ENCODE measurements around the gene PLIN5. TPM values are rescaled to one million over a fixed set of nuclear protein-coding genes. Genes with fewer than 3 reads are reported as not detected.

The PLIN5 gene
- total RNA-seq, 2 donors from 2014 or later = 4.0 to 4.5 TPM

DNA sequence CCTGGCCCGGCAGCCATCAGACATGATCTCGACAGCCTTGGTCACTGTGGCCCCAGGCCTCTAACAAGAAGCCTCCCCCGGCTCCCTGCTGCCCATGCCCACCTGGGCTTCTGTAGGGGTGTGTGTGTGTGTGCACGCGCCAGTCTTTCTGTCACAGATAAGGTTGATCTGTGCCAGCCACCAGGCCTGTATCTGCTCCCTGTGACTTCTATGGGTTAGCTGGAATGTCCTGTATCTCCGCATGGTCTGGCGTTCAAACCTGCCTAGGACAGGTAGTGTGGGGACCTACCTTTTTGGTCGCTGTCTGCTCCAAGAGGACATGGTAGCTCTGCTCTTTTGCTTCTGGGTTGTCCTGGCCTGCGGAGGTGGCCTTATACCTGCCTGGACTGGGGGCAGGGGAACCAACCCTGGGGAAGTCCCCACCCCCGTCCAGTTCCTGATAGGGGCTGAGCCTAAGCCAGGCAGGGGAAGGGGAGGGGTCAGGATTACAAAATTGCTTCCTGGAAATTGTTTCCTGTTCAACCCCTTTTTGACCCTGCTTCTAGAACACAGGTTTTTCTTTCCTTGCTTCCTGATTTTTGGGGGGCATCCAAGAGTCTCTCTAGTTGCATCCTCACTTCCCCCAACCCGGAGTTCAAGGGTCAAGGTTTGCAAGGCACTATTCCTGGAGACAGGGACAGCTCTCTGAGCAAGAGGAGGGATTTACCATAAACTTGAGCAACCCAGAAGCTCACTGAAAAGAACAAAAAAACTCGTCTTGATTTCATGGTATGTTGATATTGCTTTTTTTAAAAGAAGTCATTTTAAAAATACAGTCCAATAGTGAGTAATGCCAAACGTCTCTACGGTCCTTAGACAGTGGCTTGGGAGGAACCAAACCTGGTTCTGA lies 4.9 kb upstream of the PLIN5 start, which contains the start of gene LRG1:
Gene LRG1 (minus strand): TSS at position 344 of the 889 bp plus-strand sequence. CDS start 23 bp downstream, at position 321.
- Histone ChIP-seq H3K27ac (peak within 1 kb of the TSS in 1 of 2 donors; percentile 2), H3K9me3 (peaks cover 5% of the 10 kb centered on the region), H3K27me3 (replicated peaks; ENCODE audit: insufficient read depth) (no peaks in the 10 kb centered on the region), H3K4me1 (ENCODE audit: control insufficient read depth in 1 of 2, low read depth in 2 of 2) (peaks cover 0 to 8% of the 10 kb centered on the region in 2 donors), H3K4me3 (no peak within 1 kb of the TSS), H3K36me3 (no peaks in the 10 kb centered on the region)
- TF ChIP-seq, protein P1, sequence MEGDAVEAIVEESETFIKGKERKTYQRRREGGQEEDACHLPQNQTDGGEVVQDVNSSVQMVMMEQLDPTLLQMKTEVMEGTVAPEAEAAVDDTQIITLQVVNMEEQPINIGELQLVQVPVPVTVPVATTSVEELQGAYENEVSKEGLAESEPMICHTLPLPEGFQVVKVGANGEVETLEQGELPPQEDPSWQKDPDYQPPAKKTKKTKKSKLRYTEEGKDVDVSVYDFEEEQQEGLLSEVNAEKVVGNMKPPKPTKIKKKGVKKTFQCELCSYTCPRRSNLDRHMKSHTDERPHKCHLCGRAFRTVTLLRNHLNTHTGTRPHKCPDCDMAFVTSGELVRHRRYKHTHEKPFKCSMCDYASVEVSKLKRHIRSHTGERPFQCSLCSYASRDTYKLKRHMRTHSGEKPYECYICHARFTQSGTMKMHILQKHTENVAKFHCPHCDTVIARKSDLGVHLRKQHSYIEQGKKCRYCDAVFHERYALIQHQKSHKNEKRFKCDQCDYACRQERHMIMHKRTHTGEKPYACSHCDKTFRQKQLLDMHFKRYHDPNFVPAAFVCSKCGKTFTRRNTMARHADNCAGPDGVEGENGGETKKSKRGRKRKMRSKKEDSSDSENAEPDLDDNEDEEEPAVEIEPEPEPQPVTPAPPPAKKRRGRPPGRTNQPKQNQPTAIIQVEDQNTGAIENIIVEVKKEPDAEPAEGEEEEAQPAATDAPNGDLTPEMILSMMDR (IDR thresholded peaks at IDR 0.05) = no peak
- no peak for DNase-seq (ENCODE audit: low spot score)
- ATAC-seq (ENCODE audit: insufficient number of reproducible peaks, low FRiP score, low read depth) = no peak

DNA sequence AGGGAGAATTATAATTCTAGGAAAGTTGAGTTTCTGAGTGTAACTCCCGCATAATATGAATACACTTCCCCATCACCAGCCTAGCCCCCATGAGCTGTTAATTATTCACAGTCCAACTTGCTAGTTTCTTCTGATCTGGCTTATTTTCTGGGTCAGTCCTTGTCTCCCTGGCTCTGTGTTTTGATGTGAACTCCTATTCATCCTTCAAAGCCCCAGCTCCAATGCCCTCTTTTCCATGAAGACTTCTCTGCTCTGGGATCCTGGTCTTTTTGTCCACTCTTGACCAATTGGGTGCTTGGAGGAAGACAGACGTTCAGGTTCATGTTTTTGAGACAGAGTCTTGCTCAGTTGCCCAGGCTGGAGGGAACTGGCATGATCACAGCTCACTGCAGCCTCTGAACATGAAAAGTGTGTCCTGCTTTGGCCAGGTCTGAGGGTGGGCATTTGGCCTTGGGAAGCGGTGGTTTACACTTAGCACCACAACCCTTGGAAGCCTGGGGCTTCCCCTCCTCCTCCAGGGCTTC lies 4.2 kb upstream of the PLIN5 start:
- Histone ChIP-seq H3K36me3 (no peaks in the 10 kb centered on the region), H3K9me3 (peaks cover 5% of the 10 kb centered on the region), H3K4me3 (no peak overlapping the region), H3K4me1 (ENCODE audit: control insufficient read depth in 1 of 2, low read depth in 2 of 2) (peaks cover 0 to 11% of the 10 kb centered on the region in 2 donors), H3K27me3 (replicated peaks; ENCODE audit: insufficient read depth) (no peaks in the 10 kb centered on the region), H3K27ac (no peak overlapping the region)
- TF ChIP-seq, protein P1 (IDR thresholded peaks at IDR 0.05) = no peak
- no peak for ATAC-seq (ENCODE audit: insufficient number of reproducible peaks, low FRiP score, low read depth)
- no peak for DNase-seq (ENCODE audit: low spot score)

DNA sequence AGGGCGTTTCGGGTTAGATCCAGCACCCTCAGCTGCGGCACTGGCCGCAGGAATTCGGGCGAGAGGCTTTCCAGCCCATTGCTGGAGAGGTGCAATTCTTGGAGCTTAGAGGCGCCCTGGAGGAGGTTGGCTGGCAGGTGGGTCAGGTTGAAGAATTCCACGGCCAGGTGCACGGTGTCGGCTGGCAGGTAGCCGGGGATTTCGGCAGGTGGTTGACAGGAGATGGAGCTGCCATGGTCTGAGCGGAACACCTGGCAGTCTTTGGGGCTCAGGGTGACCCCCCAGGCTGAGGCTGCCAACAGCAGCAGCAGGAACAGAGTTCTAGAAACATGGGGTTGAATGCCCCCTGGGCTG lies 3.6 kb upstream of the PLIN5 start:
- TF ChIP-seq, protein P1 (IDR thresholded peaks at IDR 0.05) = no peak
- no peak for DNase-seq (ENCODE audit: low spot score)

DNA sequence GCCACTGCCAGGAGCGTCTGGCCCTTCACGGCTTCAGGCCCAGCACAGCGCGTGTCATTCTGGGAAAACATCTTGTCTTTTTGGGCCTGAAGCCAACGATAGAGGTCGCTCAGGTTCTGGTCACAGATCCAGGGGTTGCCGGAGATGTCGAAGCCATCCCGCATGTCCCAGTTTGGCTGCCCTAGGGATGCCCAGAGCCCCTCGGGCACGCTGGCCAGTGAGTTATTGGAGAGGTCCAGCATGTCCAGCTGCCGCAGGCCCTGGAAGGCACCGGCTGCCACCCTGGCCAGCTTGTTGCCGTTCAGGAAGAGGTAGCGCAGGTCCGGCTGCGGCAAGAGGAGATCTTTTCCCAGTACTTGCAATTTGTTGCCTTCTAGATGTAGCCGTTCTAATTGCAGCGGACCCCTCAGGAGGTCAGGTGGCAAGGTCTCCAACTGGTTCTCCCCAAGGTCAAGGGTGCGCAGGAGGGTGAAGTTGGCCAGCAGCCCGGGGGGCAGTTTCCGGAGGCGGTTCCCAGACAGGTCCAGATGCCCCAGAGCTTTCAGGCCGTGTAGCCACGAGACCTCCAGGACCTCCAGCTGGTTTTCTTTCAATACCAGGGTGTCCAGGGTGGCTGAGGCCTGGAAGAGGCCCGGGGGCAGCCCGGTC lies 3.1 kb upstream of the PLIN5 start:
- ATAC-seq (ENCODE audit: insufficient number of reproducible peaks, low FRiP score, low read depth) (no peak), DNase-seq (ENCODE audit: low spot score) (no peak)
- Histone ChIP-seq H3K36me3 (no peaks in the 10 kb centered on the region), H3K9me3 (peaks cover 5% of the 10 kb centered on the region), H3K4me1 (ENCODE audit: control insufficient read depth in 1 of 2, low read depth in 2 of 2) (peaks cover 0 to 11% of the 10 kb centered on the region in 2 donors), H3K27ac (no peak overlapping the region), H3K27me3 (replicated peaks; ENCODE audit: insufficient read depth) (no peaks in the 10 kb centered on the region), H3K4me3 (no peak overlapping the region)
- TF ChIP-seq, protein P1 (IDR thresholded peaks at IDR 0.05) = no peak

More for the DNA sequence above, 3.6 kb upstream of the PLIN5 start:
- Histone ChIP-seq H3K36me3 (no peaks in the 10 kb centered on the region), H3K27me3 (replicated peaks; ENCODE audit: insufficient read depth) (no peaks in the 10 kb centered on the region), H3K9me3 (peaks cover 5% of the 10 kb centered on the region), H3K27ac (no peak overlapping the region), H3K4me3 (no peak overlapping the region), H3K4me1 (ENCODE audit: control insufficient read depth in 1 of 2, low read depth in 2 of 2) (peaks cover 0 to 11% of the 10 kb centered on the region in 2 donors)
- no peak for ATAC-seq (ENCODE audit: insufficient number of reproducible peaks, low FRiP score, low read depth)

DNA sequence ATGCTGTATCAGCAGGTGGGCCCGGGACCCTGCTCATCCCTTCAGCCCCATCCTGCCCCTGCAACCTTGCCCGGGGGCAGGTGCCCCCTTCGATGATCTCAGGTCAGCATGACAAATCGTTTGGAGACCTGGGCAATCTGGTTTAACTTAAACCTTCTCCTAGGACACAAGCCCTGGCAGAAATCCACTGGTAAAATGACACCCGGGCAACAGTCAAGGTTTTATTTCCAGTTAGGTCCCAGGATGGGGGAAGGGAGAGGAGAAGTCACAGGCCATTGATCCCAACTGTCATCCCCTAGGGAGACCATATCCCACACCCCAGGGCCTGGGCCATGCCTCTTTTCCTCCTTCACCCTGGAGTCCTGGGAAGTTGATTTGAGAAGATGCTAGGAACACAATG lies 1.8 kb upstream of the PLIN5 start:
- Histone ChIP-seq H3K36me3 (no peaks in the 10 kb centered on the region), H3K27me3 (replicated peaks; ENCODE audit: insufficient read depth) (no peaks in the 10 kb centered on the region), H3K4me3 (no peak overlapping the region), H3K27ac (no peak overlapping the region), H3K9me3 (peaks cover 5% of the 10 kb centered on the region), H3K4me1 (ENCODE audit: control insufficient read depth in 1 of 2, low read depth in 2 of 2) (peaks cover 0 to 11% of the 10 kb centered on the region in 2 donors)
- TF ChIP-seq, protein P1 (IDR thresholded peaks at IDR 0.05) = no peak
- no peak for DNase-seq (ENCODE audit: low spot score)
- no peak for ATAC-seq (ENCODE audit: insufficient number of reproducible peaks, low FRiP score, low read depth)

All from thoracic aorta (tissue), 2 donors.